GM18505 (cell line): ENCODE results near the gene MYO9A.

Experiments used
- ATAC-seq: cut with Tn5 transposase; IDR thresholded peaks from one replicate; pipeline ENCODE4 v1.9.1; 2021; ENCODE audit not compliant: unreplicated experiment
- POLR2A ChIP-seq: IDR thresholded peaks from 4 replicates; pipeline ENCODE4 v1.6.1; 2011; ENCODE audit warnings: borderline replicate concordance; ENCODE audit not compliant: insufficient read depth, insufficient read length; ENCODE audit errors: extremely low read depth

The MYO9A gene

DNA sequence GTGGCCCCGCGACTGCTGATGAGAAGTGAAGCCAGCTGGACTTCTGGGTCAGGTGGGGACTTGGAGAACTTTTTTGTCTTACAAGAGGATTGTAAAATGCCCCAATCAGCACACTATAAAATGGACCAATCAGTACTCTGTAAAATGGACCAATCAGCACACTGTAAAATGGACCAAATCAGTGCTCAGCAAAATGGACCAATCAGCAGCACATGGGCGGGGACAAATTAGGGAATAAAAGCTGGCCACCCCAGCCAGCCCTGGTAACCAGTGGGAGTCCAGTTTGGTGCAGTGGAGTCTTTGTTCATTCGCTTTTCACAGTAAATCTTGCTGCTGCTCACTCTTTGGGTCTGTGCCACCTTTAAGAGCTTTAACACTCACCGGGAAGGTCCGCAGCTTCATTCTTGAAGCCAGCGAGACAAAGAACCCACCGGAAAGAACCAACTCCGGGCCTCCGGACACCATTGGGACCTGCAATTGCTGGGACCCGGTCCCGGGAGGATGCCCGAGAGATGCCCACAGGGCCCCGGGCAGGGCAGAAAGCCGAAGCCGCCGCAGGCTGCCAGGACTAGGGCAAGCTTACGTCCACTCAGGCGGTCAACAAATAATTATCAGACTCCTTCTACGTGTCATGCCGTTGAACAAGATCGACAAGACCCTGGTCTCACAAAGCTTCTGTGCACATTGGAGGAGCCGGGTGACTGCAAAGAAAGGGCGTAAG lies 315.9 kb downstream of the MYO9A start:
- no peak for ATAC-seq
- TF ChIP-seq POLR2A = no peak

DNA sequence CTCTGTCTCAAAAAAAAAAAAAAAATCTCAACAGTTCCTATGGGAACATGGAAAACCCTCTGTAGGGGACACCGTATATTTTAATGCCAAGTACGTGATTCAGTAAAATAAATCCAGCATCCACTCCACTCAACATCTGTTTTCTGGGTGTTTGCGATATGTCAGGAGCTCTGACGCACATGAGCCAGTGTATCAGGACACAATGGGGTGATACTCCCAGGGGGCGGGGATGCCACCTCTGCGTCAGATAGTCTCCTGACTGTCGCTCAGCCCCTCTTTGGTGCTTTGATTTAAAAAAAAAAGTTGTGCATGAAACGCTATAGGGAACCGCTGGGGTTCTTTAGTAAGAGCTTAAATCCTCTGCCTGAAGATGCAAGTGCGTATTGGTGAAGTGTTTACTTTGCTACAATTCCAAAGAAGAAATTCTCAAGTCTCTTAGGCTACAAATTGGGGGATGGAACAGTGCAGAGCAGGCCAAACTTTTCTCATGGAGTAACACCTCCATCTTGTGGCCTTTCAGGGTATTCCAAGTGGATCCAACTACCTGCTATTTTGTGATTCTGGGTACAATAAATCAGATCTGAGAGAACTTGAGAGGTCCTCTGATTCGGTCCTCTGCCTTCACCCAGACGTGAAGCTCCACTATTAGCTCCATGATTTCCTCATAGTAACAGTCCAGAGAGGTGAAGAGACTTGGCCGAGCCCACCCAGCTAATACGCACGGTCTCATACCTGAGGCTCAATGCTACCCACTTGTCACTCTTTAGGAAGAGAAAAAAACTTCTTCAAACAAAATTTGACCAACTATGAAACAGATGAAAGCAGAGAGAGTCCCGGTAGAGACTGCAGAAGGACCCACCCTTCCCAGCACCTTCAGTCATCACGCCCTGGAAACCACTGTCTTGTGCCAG lies 316.9 kb downstream of the MYO9A start:
- TF ChIP-seq POLR2A = no peak
- no peak for ATAC-seq

DNA sequence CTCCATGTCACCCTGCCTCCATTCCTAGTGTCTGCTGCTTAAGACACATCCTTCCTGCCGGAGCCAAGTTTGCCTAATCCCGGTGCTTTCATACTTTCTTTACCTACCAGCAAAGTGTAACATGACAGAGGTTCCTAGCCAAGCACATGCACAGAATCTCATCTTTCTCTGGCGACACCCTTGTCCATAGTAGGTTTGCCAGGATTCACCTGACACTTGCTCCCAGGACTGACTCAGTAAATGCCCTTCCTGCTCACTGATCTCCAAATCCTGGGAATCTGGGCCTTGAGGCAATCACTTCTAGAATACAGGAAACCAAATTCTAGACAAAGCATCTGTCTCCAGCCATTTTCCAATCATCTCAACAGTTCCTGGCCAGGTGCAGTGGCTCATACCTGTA lies 317.8 kb downstream of the MYO9A start:
- ATAC-seq = no peak
- no peak for TF ChIP-seq POLR2A

DNA sequence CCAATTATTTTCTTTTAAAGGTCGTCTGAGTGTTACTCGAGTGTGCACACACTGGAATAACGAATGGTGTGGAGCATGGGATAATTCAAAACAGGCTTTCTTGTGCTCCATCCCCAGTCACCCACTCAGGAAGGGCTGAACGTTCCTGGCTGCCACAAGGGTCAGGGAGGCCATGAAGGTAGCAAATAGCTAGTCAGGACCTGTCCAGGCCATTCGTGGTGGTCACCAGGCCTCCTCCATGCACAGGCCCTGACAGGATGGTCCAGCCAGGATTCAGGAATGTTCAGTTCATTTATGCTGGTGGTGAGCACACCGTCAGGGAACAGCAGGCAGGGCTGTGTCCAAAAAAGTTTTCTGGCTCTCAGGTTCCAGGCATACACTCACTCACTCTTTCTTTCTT lies 319.3 kb downstream of the MYO9A start:
- ATAC-seq = no peak
- no peak for TF ChIP-seq POLR2A

DNA sequence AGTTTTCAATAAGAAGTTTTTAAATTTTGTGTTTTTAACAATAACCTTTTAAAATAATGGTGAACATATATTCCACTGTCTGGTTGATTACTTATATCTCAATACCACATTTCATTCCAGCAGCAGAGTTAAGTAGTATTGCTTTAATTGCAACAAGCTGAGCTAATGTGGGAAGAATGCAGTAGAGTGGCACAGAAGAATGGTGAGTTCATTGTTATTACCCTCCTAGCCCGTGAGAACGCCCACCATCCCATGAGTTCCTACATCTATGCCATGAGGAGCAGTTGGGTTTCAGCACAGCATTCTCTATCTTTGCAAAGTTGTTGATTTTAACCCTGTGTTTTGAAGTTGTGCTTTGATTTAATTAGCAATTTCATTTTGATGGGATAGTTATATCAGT lies 325.4 kb downstream of the MYO9A start:
- no peak for TF ChIP-seq POLR2A
- ATAC-seq = no peak

DNA sequence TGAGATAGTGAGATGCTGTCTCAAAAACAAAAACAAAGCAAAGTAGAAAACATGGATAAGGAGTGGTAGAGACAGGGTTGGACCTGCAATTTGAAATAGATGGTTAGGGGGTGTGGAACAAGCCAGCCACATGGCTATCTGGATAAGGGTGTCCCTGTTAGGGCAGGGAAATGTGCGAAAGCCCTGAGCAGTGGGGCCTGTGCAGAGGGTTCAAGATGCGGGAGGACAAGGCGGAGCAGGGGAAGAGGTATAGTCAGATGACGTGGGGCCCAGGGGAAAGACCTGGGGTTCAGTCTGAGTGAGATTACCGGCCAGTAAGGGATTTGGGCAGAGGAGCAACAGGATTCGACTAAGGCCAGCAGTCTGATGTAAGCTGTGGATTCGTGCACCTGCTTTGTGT lies 326.0 kb downstream of the MYO9A start:
- ATAC-seq = no peak
- TF ChIP-seq POLR2A = no peak

DNA sequence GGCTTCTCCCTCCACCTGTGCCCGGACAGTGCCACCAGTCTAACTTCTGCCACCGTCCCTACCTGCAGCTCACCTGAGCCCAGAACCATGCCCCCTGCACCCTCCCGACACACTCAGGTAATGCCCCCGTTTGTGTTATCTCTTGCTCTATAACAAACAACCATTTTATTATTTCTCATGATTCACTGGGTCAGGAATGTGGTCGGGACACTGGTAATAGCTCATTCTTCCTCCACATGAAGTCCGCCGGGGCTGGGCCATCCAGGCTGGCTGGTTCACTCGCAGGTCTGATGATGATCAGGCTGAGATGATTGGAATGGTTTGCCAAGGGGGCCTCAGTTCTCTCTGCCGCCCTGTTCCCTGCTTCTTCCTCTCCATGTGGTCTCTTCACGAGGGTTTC lies 327.9 kb downstream of the MYO9A start:
- TF ChIP-seq POLR2A = no peak
- no peak for ATAC-seq

DNA sequence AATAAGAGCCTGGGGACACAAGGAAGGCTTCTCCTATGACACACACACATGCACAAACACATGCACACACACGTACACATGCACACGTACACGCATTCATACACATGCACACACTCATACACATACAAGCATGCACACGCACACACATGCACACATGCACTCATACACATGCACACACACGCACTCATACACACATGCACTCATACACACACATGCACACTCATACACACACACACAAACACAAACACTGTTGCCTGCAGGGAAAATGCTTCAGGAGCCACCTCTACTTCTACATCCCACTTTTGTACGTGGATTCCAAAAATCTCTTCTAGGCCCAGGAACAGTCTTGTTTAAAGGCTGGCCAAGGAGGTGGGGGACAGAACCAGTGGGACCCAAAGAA lies 328.3 kb downstream of the MYO9A start:
- no peak for TF ChIP-seq POLR2A
- ATAC-seq = no peak

DNA sequence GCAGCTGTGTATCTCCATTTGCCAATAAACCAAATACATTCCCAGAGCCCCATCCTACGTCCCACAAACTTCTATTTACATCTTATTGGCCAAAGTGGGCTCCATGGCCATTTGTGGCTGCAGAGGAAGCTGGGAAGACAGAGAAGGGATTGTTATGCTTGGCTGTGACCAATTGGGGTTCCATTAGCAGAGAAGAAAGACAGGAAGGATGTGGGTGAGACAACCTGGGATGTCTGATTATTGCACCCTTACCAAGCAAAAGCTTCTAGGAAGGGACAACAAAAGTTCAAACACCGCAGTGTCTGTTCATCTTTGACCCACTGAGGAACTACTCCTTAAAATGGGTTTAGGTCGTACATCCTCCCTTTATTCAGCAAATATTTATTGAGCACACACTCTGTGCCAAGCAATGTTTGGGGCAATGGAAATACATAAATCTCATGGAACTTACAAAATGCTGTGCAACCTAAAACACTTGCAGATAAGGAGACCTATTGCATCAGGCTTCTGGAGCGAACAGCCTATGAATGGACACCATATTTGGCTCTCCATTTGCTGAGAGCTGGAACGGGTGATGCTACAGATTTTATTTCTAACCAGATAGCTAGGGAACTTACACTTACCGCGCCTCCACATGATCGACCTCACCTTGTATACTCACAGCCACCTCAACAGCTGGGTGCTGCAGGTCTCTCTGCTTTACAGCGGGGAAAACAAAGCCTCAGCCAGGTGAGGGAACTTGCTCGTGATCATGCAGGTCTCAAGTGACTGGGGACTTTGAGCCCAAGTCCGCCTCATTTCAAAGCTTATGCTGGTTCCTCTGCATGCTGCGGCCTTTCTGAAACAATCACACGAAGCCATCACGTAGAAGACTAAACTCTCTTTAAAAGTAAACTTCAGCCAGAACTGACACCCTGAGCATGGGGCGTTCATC lies 329.0 kb downstream of the MYO9A start:
- no peak for ATAC-seq
- no peak for TF ChIP-seq POLR2A

DNA sequence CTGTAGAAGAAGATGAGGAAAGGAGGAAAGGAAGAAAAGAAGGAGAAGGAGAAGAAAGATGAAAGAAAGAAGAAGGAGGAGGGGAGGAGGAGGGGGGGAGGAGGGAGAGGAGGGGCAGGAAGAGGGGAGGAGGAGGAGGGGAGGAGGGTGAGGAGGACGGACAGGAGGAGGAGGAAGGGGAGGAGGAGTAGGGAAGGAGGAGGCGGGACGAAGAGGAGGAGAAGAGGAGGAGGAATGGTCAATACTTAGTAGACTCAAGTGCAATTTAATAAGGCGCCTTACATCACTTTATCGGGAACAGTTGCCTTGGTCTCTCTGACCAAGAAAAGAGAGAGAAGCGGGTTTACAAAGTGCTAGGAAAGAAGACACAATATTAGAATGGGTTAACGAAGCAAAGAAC lies 331.3 kb downstream of the MYO9A start:
- TF ChIP-seq POLR2A = no peak
- no peak for ATAC-seq

DNA sequence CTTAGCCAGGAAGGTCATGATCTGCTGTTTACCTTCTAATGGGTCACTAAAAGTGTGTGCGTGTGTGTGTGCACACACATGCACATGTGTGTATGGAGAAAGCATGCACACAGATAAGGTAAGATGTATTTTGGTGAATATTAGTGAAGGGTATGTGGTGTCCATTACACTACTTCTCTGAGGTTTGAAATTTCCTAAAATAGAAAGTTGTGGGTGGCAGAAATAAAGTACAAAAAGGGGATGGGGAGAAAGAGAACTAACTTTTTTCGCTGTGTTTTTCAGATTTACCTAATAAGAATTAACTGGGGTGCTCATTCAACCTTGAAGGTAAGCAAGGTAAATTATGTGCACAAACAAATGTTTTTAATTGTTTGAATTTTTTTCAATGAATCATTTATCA lies 332.0 kb downstream of the MYO9A start:
- no peak for TF ChIP-seq POLR2A

DNA sequence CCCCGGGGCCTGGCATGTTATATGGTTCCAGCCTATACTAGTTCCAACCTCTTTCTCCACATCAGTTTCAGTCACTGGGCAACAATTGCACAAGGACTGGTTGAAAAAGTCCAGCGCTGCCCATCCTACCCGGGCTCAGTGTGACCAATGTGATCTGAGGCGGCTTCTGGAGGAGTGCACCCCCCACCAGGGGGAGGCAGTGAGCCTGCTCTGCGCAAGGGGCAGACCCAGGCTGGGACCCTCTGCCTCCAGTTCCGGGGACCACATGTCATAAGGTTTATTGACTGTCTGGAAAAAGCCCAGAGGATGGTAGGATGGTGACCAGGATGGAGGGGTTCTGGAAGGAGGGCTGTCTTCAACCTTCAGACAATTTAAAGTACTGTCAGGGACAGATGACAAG lies 333.2 kb downstream of the MYO9A start:
- ATAC-seq = no peak
- no peak for TF ChIP-seq POLR2A

More for the DNA sequence above, 332.0 kb downstream of the MYO9A start:
- ATAC-seq = no peak

DNA sequence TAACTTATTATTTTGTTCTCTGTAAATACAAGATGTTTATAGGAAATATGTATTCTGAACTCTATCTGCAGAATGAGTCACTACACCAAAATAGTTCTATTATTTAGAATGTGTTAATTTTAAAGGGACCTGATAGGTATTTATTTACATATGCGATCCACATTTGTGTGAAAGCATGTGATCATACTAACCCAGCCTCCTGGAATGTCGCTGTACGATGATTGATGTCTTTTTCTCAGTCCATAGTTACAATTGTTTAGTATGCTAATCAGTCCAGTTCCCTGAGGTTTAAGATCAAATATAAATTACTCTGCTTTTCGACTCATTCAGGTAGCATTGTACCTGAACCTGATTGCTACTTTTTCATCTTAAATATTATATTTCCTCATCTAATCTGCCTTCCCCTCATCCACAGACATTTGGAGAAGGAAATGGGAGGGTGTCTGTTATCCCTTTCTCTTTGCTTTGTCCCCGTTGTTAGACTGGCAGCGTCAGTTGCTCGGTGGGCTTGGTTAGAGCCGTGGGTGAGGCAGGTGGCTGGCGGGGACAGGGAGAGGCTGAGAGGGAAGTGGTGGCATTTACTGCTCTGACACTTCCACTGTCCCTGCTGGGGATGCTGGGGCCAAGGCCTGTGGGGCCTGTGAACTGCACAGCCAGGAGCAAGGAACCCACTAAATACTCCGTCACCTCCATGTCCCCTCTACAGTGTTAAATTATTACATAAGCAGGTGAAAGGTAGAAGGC lies 335.4 kb downstream of the MYO9A start:
- no peak for TF ChIP-seq POLR2A
- no peak for ATAC-seq

DNA sequence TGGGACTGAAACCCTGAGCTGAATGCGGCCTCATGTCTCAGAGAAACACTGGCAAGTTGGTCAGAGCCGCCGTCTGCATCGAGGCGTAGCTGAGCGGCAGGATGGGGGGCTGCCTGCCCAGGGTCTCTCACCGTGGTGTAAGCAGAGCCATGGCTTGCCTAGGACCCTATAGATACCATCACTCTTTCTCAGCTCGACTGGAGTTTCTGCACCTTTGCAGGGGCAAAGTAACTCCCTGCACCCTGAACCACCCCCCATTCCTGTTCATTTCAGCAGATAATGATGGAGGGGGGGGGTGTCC lies 336.0 kb downstream of the MYO9A start:
- no peak for ATAC-seq
- TF ChIP-seq POLR2A = no peak
